C4-2B (cell line): ENCODE results near the gene PURA.

Experiments used
- H3K27ac ChIP-seq: fragments of 450-650 bp; 2 replicates; pipeline ENCODE4 v1.5.1; 2017
- ZFX ChIP-seq: fragments of 450-650 bp; IDR thresholded peaks from 2 replicates; pipeline ENCODE4 v1.6.1; 2017
- TF ChIP-seq, protein P1 (sequence below): fragments of 450-650 bp; conservative IDR thresholded peaks from 2 replicates; pipeline ENCODE4 v1.5.1; 2017; ENCODE audit warnings: mild to moderate bottlenecking

The PURA gene

DNA sequence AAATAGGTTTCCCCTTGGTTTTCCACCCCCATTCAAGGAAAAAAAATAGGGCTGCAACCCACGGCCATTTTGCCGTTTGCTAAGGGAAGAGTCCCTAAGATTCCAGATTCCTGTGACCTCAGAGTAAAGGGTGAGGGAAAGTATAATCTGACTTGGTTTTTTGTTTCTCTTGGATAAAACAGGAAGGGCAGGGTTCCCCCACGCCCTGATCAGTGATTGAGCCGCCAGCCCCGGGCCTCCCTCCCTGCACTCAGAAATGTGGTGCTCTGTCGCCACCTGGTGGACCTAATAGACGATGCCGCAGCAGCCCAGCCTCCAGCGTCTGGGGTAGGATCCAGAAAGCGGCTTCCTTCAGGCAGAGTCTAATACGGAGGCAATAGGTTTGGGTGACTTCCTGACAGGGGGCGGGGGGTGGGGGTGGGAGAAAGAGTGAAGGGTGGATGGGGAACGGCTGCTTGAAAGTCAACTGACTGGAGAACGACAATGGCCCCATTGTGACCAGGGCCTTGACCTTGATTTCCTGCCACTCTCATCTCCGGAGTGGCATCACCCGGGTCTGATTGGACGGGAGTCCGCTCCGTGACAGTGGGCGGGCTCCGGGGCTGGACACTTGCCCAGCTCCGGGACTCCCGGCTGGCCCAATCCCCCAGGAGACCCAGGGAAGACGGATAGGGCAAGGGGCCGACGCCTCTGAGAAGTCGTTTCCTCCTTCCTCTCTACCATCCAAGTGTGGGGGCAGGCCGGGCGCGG is 43.3 kb downstream of the PURA start:
- TF ChIP-seq ZFX, result no peak
- TF ChIP-seq, protein P1, sequence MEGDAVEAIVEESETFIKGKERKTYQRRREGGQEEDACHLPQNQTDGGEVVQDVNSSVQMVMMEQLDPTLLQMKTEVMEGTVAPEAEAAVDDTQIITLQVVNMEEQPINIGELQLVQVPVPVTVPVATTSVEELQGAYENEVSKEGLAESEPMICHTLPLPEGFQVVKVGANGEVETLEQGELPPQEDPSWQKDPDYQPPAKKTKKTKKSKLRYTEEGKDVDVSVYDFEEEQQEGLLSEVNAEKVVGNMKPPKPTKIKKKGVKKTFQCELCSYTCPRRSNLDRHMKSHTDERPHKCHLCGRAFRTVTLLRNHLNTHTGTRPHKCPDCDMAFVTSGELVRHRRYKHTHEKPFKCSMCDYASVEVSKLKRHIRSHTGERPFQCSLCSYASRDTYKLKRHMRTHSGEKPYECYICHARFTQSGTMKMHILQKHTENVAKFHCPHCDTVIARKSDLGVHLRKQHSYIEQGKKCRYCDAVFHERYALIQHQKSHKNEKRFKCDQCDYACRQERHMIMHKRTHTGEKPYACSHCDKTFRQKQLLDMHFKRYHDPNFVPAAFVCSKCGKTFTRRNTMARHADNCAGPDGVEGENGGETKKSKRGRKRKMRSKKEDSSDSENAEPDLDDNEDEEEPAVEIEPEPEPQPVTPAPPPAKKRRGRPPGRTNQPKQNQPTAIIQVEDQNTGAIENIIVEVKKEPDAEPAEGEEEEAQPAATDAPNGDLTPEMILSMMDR, result peak; percentile 94
- no peak overlapping the region for H3K27ac ChIP-seq

- TF ChIP-seq, protein P1, result no peak
- TF ChIP-seq ZFX, result no peak
- no peak overlapping the region for H3K27ac ChIP-seq
These were observed 45.4 kb downstream of the PURA start for GRCh38 chr5:140159014-140159927.

- TF ChIP-seq, protein P1, result no peak
- TF ChIP-seq ZFX, result no peak
- H3K27ac ChIP-seq, result no peak overlapping the region
These were observed 48.4 kb downstream of the PURA start for GRCh38 chr5:140162275-140162674.

- TF ChIP-seq, protein P1, result no peak
- TF ChIP-seq ZFX, result no peak
- no peak overlapping the region for H3K27ac ChIP-seq
These were observed 48.9 kb downstream of the PURA start for GRCh38 chr5:140162781-140163180.

- H3K27ac ChIP-seq, result no peak overlapping the region
- TF ChIP-seq ZFX, result no peak
- TF ChIP-seq, protein P1, result no peak
These were observed 51.4 kb downstream of the PURA start for GRCh38 chr5:140165101-140165922.

- TF ChIP-seq ZFX, result no peak
- TF ChIP-seq, protein P1, result no peak
- no peak overlapping the region for H3K27ac ChIP-seq
These were observed 52.0 kb downstream of the PURA start for GRCh38 chr5:140165923-140166270.
